GM23338 (cell line): ENCODE data around the gene MEGF11. TPM values are rescaled to one million over a fixed set of nuclear protein-coding genes. Genes with fewer than 3 reads are reported as not detected.

Experiments used
- ATAC-seq: fragments of 200-7000 bp; cut with Tn5 transposase; 3 replicates; pipeline ENCODE4 v1.9.1; 2020
- DNase-seq: peaks from one replicate; pipeline ENCODE4 v3.0.0-alpha.2; 2015; ENCODE audit warnings: low spot score
- H2AFZ ChIP-seq: fragments of 200-600 bp; sonication (generic); 2 replicates; pipeline ENCODE4 v1.8.0; 2016; ENCODE audit warnings: antibody characterized with exemption, mild to moderate bottlenecking, moderate library complexity
- H3F3A ChIP-seq: fragments of 200-600 bp; sonication (generic); replicated peaks from 2 replicates; pipeline ENCODE4 v1.8.0; 2017; ENCODE audit warnings: antibody characterized with exemption, mixed run types, low read depth
- H3K27ac ChIP-seq: fragments of 200-600 bp; sonication (generic); 2 replicates; pipeline ENCODE4 v1.6.1; 2016; ENCODE audit warnings: low read depth
- H3K27me3 ChIP-seq: fragments of 200-600 bp; sonication (generic); 2 replicates; pipeline ENCODE4 v1.8.0; 2016; ENCODE audit warnings: mild to moderate bottlenecking, mixed run types, moderate library complexity; ENCODE audit not compliant: insufficient read depth
- H3K36me3 ChIP-seq: fragments of 200-600 bp; sonication (generic); 2 replicates; pipeline ENCODE4 v1.8.0; 2016; ENCODE audit warnings: mild to moderate bottlenecking; ENCODE audit not compliant: insufficient read depth
- H3K4me1 ChIP-seq: fragments of 200-600 bp; sonication (generic); 2 replicates; pipeline ENCODE4 v1.8.0; 2016; ENCODE audit warnings: mild to moderate bottlenecking, moderate library complexity; ENCODE audit not compliant: insufficient read depth
- H3K4me2 ChIP-seq: fragments of 200-600 bp; sonication (generic); 2 replicates; pipeline ENCODE4 v1.7.1; 2017; ENCODE audit warnings: mixed run types
- H3K4me3 ChIP-seq: fragments of 200-600 bp; sonication (generic); 2 replicates; pipeline ENCODE4 v1.6.1; 2016; ENCODE audit warnings: mixed run types
- H3K79me2 ChIP-seq: fragments of 200-600 bp; sonication (generic); replicated peaks from 2 replicates; pipeline ENCODE4 v1.8.0; 2017; ENCODE audit warnings: mild to moderate bottlenecking; ENCODE audit not compliant: insufficient read depth
- H3K9me2 ChIP-seq: fragments of 200-600 bp; sonication (generic); 2 replicates; pipeline ENCODE4 v1.8.0; 2017; ENCODE audit not compliant: insufficient read depth
- H4K20me1 ChIP-seq: fragments of 200-600 bp; sonication (generic); replicated peaks from 2 replicates; pipeline ENCODE4 v1.8.0; 2017; ENCODE audit warnings: mild to moderate bottlenecking; ENCODE audit not compliant: insufficient read depth
- H3K27ac Mint-ChIP-seq: 2 replicates; pipeline ENCODE4 v1.8.0; 2020; ENCODE audit warnings: inconsistent platforms, mild to moderate bottlenecking, moderate library complexity, mixed read lengths
- H3K27me3 Mint-ChIP-seq: 3 replicates; pipeline ENCODE4 v1.8.0; 2022; ENCODE audit warnings: low read depth, mild to moderate bottlenecking, moderate library complexity, mixed read lengths, inconsistent platforms; ENCODE audit not compliant: insufficient read depth, poor library complexity
- H3K36me3 Mint-ChIP-seq: 3 replicates; pipeline ENCODE4 v1.8.0; 2021; ENCODE audit warnings: low read depth, mild to moderate bottlenecking, inconsistent platforms, moderate library complexity, mixed read lengths
- H3K4me1 Mint-ChIP-seq: 3 replicates; pipeline ENCODE4 v1.8.0; 2020; ENCODE audit warnings: mild to moderate bottlenecking, inconsistent platforms, mixed read lengths
- H3K4me3 Mint-ChIP-seq: 3 replicates; pipeline ENCODE4 v1.8.0; 2021; ENCODE audit warnings: moderate library complexity, mild to moderate bottlenecking, inconsistent platforms, mixed read lengths
- H3K9me3 Mint-ChIP-seq: 3 replicates; pipeline ENCODE4 v1.8.0; 2020; ENCODE audit warnings: moderate library complexity, mild to moderate bottlenecking, inconsistent platforms, mixed read lengths
- CREB1 ChIP-seq: fragments of 250-450 bp; sonication (Bioruptor Pico); IDR thresholded peaks from 2 replicates; pipeline ENCODE4 v1.5.0; 2020; ENCODE audit warnings: low read depth, mild to moderate bottlenecking, moderate library complexity
- CTCF ChIP-seq, 2 experiments: fragments of 200-600 bp in 1 of 2; sonication (generic) in 1 of 2; conservative IDR thresholded peaks; 2 replicates each; pipeline versions ENCODE4 v1.5.1 to v1.6.1; 2016 to 2017; ENCODE audit warnings: antibody characterized with exemption in 2 of 2, low read depth in 2 of 2, mild to moderate bottlenecking in 2 of 2, moderate library complexity in 1 of 2
- ETS1 ChIP-seq: IDR thresholded peaks from 2 replicates; pipeline ENCODE4 v1.6.1; 2016; ENCODE audit warnings: antibody characterized with exemption
- EZH2 ChIP-seq: fragments of 200-600 bp; sonication (generic); IDR thresholded peaks from one replicate; pipeline ENCODE4 v1.8.0; 2017; ENCODE audit warnings: antibody characterized with exemption, mild to moderate bottlenecking, low read depth; ENCODE audit not compliant: unreplicated experiment
- EZH2phosphoT487 ChIP-seq: fragments of 200-600 bp; sonication (generic); IDR thresholded peaks from one replicate; pipeline ENCODE4 v1.8.1; 2018; ENCODE audit warnings: antibody characterized with exemption; ENCODE audit not compliant: unreplicated experiment
- JUNB ChIP-seq: IDR thresholded peaks from one replicate; pipeline ENCODE4 v1.6.1; 2016; ENCODE audit warnings: antibody characterized with exemption; ENCODE audit not compliant: unreplicated experiment
- NANOG ChIP-seq: IDR thresholded peaks from 2 replicates; pipeline ENCODE4 v1.6.1; 2016; ENCODE audit warnings: antibody characterized with exemption, borderline replicate concordance
- POLR2AphosphoS5 ChIP-seq: IDR thresholded peaks from 2 replicates; pipeline ENCODE4 v1.6.1; 2016; ENCODE audit warnings: antibody characterized with exemption, low read depth
- REST ChIP-seq: IDR thresholded peaks from one replicate; pipeline ENCODE4 v1.6.1; 2018; ENCODE audit warnings: antibody characterized with exemption; ENCODE audit not compliant: unreplicated experiment
- STAT1 ChIP-seq: IDR thresholded peaks from one replicate; pipeline ENCODE4 v1.6.1; 2016; ENCODE audit warnings: antibody characterized with exemption; ENCODE audit not compliant: unreplicated experiment
- ZNF114 ChIP-seq: fragments of 250-450 bp; sonication (Bioruptor Pico); IDR thresholded peaks from 2 replicates; pipeline ENCODE4 v1.5.0; 2020; ENCODE audit warnings: mild to moderate bottlenecking, moderate library complexity
- ZNF331 ChIP-seq: fragments of 250-450 bp; sonication (Bioruptor Pico); IDR thresholded peaks from 2 replicates; pipeline ENCODE4 v1.5.0; 2020; ENCODE audit warnings: low read depth, mild to moderate bottlenecking, moderate library complexity
- polyA plus RNA-seq: library from polyadenylated mRNA; unstranded; fragments of >200 nt; fragmentation: Nextera tagmentation; extraction: Ambion mirVana; gene quantifications from 2 replicates; pipeline ENCODE4 v1.2.1, GENCODE V29; 2016
- total RNA-seq: library from RNA; depleted of rRNA; stranded (reverse); fragments of >200 nt; shearing (Covaris generic); gene quantifications from 2 replicates; pipeline ENCODE4 v1.2.3, GENCODE V29; 2014

MEGF11 gene
- total and polyA plus RNA-seq, 2 experiments from 2014 or later, result 1.3 to 1.9 TPM

GRCh38 chr15:65887565-65887964, 366.0 kb downstream of the MEGF11 start (continued):
- TF ChIP-seq ZNF331 (CRISPR knock-in tag), result no peak
- no peak for TF ChIP-seq STAT1
- no peak for TF ChIP-seq REST
- TF ChIP-seq CTCF (conservative IDR thresholded peaks at IDR 0.05; ENCODE audit: low read depth in 2 of 2), result no peak
- TF ChIP-seq JUNB, result no peak
- TF ChIP-seq EZH2phosphoT487, result no peak
- no peak for TF ChIP-seq POLR2AphosphoS5

GRCh38 chr15:65885668-65886218, 367.8 kb downstream of the MEGF11 start:
- peaks cover 19% of the 10 kb centered on the region for H3K36me3 ChIP-seq
- peaks cover 1% of the 10 kb centered on the region for H3K27me3 Mint-ChIP-seq
- no peak for TF ChIP-seq EZH2phosphoT487
- TF ChIP-seq ZNF331 (CRISPR knock-in tag), result no peak
- TF ChIP-seq ZNF114 (CRISPR knock-in tag), result no peak
- no peak for TF ChIP-seq EZH2
- no peak for TF ChIP-seq STAT1
- TF ChIP-seq CREB1, result no peak
- TF ChIP-seq NANOG, result no peak
- no peak for TF ChIP-seq ETS1
- TF ChIP-seq CTCF (conservative IDR thresholded peaks at IDR 0.05; ENCODE audit: low read depth in 2 of 2), result no peak
- no peak for TF ChIP-seq POLR2AphosphoS5
- no peak for TF ChIP-seq REST

More at GRCh38 chr15:65885668-65886218, 367.8 kb downstream of the MEGF11 start:
- peaks cover 30% of the 10 kb centered on the region for H3K4me1 Mint-ChIP-seq
- H3K4me3 ChIP-seq, result no peak overlapping the region
- H3K36me3 Mint-ChIP-seq, result peaks cover 54% of the 10 kb centered on the region
- H3F3A ChIP-seq, result no peaks in the 10 kb centered on the region
- DNase-seq (no peak), ATAC-seq (no peak)
- no peak overlapping the region for H2AFZ ChIP-seq
- no peaks in the 10 kb centered on the region for H3K9me3 Mint-ChIP-seq
- H3K4me1 ChIP-seq, result peaks cover 14% of the 10 kb centered on the region; the same call in 1 of the 2 replicates
- no peaks in the 10 kb centered on the region for H3K9me2 ChIP-seq
- H3K27ac Mint-ChIP-seq, result no peak overlapping the region
- no peaks in the 10 kb centered on the region for H3K27me3 ChIP-seq
- H3K4me2 ChIP-seq, result no peak overlapping the region
- H3K79me2 ChIP-seq, result peaks cover 42% of the 10 kb centered on the region
- peaks cover 50% of the 10 kb centered on the region for H4K20me1 ChIP-seq
- no peak overlapping the region for H3K4me3 Mint-ChIP-seq
- no peak overlapping the region for H3K27ac ChIP-seq
